IMR-90 (cell line): Measurements from ENCODE around the gene WAC.

Source experiments
- MXI1 ChIP-seq: IDR thresholded peaks from 2 replicates; pipeline ENCODE4 v1.6.1; 2012; ENCODE audit warnings: low read depth, mild to moderate bottlenecking, low read length, moderate library complexity, borderline replicate concordance
- POLR2A ChIP-seq: IDR thresholded peaks from 2 replicates; pipeline ENCODE4 v1.6.1; 2012; ENCODE audit warnings: mild to moderate bottlenecking, low read depth, low read length
- TF ChIP-seq, protein P1 (sequence below): conservative IDR thresholded peaks from 2 replicates; pipeline ENCODE4 v1.5.1; 2012; ENCODE audit warnings: mild to moderate bottlenecking, low read depth, low read length, improper control_type of control experiment

DNA sequence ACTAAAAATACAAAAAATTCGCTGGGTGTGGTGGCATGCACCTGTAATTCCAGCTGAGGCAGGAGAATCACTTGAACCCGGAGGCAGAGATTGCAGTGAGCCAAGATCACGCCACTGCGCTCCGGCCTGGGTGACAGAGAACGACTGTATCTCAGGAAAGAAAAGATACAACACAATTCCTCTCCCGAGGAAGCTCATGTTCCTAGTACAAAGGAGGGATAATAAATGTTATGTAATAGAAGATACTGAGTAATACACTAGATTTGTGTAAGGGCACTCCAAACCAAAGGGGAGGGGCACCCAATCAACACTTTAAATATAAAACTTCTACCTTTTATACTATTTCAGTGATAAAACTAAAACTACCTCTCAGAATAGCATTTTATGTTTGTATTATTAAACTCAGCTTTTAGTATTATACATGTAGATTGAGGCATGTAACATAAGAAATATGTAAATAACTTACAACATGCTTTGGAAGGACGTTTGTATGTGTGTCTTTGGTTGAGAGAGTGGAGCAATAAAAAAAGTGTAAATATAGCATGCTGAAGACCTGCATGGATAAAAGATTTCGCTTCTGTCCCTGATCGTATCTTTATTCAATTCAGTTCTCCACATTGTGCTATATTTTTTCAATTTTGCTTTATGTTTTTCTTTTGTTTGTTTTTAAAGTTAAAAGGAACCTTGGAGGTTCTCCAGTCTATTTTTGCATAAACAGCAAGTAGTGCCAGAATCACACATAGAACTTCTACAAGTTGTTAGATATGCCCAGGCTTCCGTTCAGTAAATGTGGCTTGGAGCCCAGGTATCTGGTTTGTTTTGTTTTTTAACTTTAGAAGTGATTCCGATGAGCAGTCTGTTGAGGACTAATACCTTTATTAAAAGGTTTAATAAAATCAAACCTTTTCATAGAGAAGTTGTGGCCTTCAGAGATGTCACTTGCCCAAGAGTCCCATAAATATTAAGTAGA, 71.9 kb downstream of the WAC start:
- TF ChIP-seq, protein P1, sequence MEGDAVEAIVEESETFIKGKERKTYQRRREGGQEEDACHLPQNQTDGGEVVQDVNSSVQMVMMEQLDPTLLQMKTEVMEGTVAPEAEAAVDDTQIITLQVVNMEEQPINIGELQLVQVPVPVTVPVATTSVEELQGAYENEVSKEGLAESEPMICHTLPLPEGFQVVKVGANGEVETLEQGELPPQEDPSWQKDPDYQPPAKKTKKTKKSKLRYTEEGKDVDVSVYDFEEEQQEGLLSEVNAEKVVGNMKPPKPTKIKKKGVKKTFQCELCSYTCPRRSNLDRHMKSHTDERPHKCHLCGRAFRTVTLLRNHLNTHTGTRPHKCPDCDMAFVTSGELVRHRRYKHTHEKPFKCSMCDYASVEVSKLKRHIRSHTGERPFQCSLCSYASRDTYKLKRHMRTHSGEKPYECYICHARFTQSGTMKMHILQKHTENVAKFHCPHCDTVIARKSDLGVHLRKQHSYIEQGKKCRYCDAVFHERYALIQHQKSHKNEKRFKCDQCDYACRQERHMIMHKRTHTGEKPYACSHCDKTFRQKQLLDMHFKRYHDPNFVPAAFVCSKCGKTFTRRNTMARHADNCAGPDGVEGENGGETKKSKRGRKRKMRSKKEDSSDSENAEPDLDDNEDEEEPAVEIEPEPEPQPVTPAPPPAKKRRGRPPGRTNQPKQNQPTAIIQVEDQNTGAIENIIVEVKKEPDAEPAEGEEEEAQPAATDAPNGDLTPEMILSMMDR: no peak
- TF ChIP-seq MXI1: no peak
- no peak for TF ChIP-seq POLR2A
